ENCODE results near the gene TALDO1.

TALDO1 gene

DNA sequence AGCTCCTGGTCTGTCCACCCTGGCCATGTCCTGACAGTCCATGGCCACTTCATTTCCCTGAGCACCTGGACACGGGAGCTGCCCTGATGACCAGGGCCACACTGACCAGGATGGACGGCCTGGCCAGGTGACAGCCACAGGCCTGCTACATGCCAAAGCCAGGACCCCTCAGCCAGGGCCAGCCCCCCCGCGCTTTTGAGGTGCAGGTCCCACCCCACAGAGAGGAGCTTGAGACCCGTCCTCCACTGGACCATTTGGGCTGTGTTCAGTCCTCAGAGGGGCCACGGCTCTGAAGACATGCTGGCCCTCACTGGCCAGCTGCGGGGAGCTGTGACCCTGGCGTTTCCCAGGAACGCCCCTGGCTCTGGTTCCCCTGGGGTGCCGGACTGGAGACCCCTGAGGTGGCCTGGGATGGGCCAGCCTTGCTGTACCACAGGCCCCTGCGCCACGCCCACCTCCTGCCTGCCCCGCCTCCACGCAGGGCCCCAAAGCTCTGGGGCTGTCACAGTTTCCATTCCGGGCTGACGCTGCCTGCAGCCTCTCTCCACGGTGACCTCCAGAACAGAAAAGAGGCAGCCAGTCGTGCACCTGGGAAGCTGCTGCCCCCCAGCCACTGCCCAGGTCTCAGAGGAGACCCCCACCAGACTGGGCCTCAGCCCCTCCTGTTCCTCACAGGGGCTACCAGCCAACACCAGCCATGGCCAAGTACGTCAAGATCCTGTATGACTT, 23.1 kb upstream of the TALDO1 start:
- TF ChIP-seq CTCF (conservative IDR thresholded peaks at IDR 0.05; ENCODE audit: low read length) = no peak
- H3K4me3 ChIP-seq (ENCODE audit: low read length) = no peak overlapping the region
- DNase-seq (ENCODE audit: low read depth) = no peak

GRCh38 chr11:724778-725386, 22.4 kb upstream of the TALDO1 start:
- H3K4me3 ChIP-seq (ENCODE audit: low read length) = no peak overlapping the region
- DNase-seq (ENCODE audit: low read depth) = no peak
- no peak for TF ChIP-seq CTCF (conservative IDR thresholded peaks at IDR 0.05; ENCODE audit: low read length)

GRCh38 chr11:725624-726202, 21.6 kb upstream of the TALDO1 start:
- TF ChIP-seq CTCF (conservative IDR thresholded peaks at IDR 0.05; ENCODE audit: low read length) = no peak
- no peak overlapping the region for H3K4me3 ChIP-seq (ENCODE audit: low read length)
- DNase-seq (ENCODE audit: low read depth) = no peak

- H3K4me3 ChIP-seq (ENCODE audit: low read length) = no peak overlapping the region
- DNase-seq (ENCODE audit: low read depth) = no peak
- no peak for TF ChIP-seq CTCF (conservative IDR thresholded peaks at IDR 0.05; ENCODE audit: low read length)
These were observed 20.7 kb upstream of the TALDO1 start for GRCh38 chr11:726278-727220.

- TF ChIP-seq CTCF (conservative IDR thresholded peaks at IDR 0.05; ENCODE audit: low read length) = no peak
- no peak for DNase-seq (ENCODE audit: low read depth)
- no peak overlapping the region for H3K4me3 ChIP-seq (ENCODE audit: low read length)
These were observed 20.0 kb upstream of the TALDO1 start for GRCh38 chr11:727281-727701.

- TF ChIP-seq CTCF (conservative IDR thresholded peaks at IDR 0.05; ENCODE audit: low read length) = peak; percentile 92
- H3K4me3 ChIP-seq (ENCODE audit: low read length) = no peak overlapping the region
- peak; percentile 92 for DNase-seq (ENCODE audit: low read depth)
These were observed 19.2 kb upstream of the TALDO1 start for GRCh38 chr11:727859-728748.

All from AG10803 (cell line).